Thymus (tissue), 11 donors: Measurements from ENCODE around the gene NUDT8. TPM values are rescaled to one million over a fixed set of nuclear protein-coding genes. Genes with fewer than 3 reads are reported as not detected.

ENCODE experiments used
- DNase-seq, 9 donors: peaks; one replicate each; pipeline ENCODE4 v3.0.0-alpha.2; 2013; ENCODE audit warnings: low spot score in 9 of 9, low read depth in 6 of 9, missing footprints in 1 of 9
- H3K27ac ChIP-seq, 2 donors: one replicate each; pipeline ENCODE4 v1.5.1; 2013; ENCODE audit warnings: control low read depth in 1 of 2, low read depth in 1 of 2, low read length in 1 of 2, mild to moderate bottlenecking in 1 of 2, moderate library complexity in 1 of 2
- H3K27me3 ChIP-seq, 2 donors: one replicate each; pipeline ENCODE4 v1.5.1; 2013; ENCODE audit warnings: low read length in 1 of 2; ENCODE audit not compliant: control insufficient read depth in 2 of 2, insufficient read depth in 1 of 2
- H3K36me3 ChIP-seq, 2 donors: one replicate each; pipeline ENCODE4 v1.5.1; 2013; ENCODE audit warnings: low read length in 1 of 2, mild to moderate bottlenecking in 1 of 2, moderate library complexity in 1 of 2; ENCODE audit not compliant: control insufficient read depth in 2 of 2, insufficient read depth in 2 of 2
- H3K4me1 ChIP-seq, 2 donors: one replicate each; pipeline ENCODE4 v1.5.1; 2013; ENCODE audit warnings: low read length in 2 of 2; ENCODE audit not compliant: control insufficient read depth in 2 of 2, insufficient read depth in 2 of 2
- H3K4me3 ChIP-seq, 2 donors: one replicate each; pipeline ENCODE4 v1.5.1; 2013; ENCODE audit warnings: low read length in 2 of 2, control low read depth in 1 of 2, mild to moderate bottlenecking in 1 of 2
- H3K9me3 ChIP-seq, 2 donors: one replicate each; pipeline ENCODE4 v1.5.1; 2013; ENCODE audit warnings: low read length in 1 of 2, mild to moderate bottlenecking in 1 of 2; ENCODE audit not compliant: control insufficient read depth in 2 of 2, insufficient read depth in 1 of 2
- WGBS: extraction: QIAGEN DNeasy Blood & Tissue Kit; methylation state at CpG from one replicate; pipeline ENCODE4 v1.1.7; 2013; 5-methylcytosine and 5-hydroxymethylcytosine counted together
- polyA plus RNA-seq: library from polyadenylated mRNA; stranded (reverse); fragments of 200-250 nt; gene quantifications from one replicate; pipeline ENCODE4 v1.2.3, GENCODE V29; 2013
- total RNA-seq: library from RNA; stranded (reverse); fragments of 120-200 nt; gene quantifications from one replicate; pipeline ENCODE4 v1.2.4, GENCODE V29; 2013
- donor health status: healthy.

NUDT8 gene
- total and polyA plus RNA-seq, 2 donors, result 4.7 to 5.8 TPM

DNA sequence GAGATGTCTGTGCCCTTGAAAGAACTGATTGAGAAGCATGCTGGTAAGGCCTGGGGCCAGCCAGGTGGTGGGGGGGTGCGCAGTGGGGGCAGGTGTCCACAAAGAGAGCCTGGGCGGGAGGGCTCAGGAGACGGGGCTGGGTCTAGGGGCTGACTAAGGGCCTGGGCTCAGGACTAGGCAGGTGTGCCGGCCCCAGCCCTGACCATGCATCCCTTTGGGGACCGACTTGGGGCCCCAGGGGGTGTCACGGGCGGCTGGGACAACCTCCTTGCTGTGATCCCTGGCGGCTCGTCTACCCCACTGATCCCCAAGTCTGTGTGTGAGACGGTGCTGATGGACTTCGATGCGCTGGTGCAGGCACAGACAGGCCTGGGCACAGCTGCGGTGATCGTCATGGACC, 18.6 kb downstream of the NUDT8 start:
- peaks cover 40 to 52% of the 10 kb centered on the region in 2 donors for H3K4me1 ChIP-seq
- 96% methylated on average over 14 of the region's 14 CpGs for WGBS
- no peaks in the 10 kb centered on the region for H3K9me3 ChIP-seq
- H3K27ac ChIP-seq, result no peak overlapping the region
- no peak overlapping the region for H3K4me3 ChIP-seq
- DNase-seq, result no peak
- peaks cover 46 to 47% of the 10 kb centered on the region in 2 donors for H3K36me3 ChIP-seq
- no peaks in the 10 kb centered on the region for H3K27me3 ChIP-seq

DNA sequence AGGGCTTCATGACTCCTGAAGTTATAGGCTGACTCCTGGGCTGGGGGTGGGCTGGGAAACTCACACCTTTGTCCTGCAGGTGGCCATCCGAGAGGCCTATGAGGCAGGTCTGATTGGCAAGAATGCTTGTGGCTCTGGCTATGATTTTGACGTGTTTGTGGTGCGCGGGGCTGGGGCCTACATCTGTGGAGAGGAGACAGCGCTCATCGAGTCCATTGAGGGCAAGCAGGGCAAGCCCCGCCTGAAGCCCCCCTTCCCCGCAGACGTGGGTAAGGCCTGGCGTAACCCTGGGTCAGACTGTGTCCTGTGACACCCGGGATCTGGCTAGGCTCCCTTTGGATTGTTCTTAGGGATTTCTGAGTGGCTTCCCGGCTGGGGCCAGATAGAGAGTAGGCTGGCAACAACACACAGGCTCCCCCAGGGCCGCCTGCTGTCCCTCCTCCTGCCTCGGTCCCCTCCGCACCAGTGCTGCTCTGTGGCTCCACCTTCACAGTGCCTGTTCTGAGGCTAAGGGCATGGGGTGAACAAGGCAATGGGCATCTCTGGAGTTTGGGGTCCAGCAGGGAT, 19.4 kb downstream of the NUDT8 start:
- no peak for DNase-seq
- Histone ChIP-seq H3K27ac (no peak overlapping the region), H3K4me3 (no peak overlapping the region), H3K4me1 (peaks cover 39 to 46% of the 10 kb centered on the region in 2 donors), H3K9me3 (no peaks in the 10 kb centered on the region), H3K36me3 (peaks cover 46 to 47% of the 10 kb centered on the region in 2 donors), H3K27me3 (no peaks in the 10 kb centered on the region)
- WGBS, result 98% methylated on average over 15 of the region's 15 CpGs

DNA sequence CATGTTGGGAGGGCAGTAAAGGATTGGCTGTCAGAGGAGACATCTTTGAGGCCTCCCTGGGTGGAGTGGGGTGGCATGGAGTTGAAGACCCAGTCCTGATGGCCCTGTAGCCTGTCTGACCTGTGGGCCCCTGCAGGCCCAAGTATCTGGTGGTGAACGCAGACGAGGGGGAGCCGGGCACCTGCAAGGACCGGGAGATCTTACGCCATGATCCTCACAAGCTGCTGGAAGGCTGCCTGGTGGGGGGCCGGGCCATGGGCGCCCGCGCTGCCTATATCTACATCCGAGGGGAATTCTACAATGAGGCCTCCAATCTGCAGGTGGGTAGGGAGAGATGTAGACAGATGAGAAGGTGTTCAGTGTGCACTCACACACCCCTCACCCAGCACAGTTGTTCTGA, 20.4 kb downstream of the NUDT8 start:
- WGBS, result 97% methylated on average over 10 of the region's 10 CpGs
- no peak for DNase-seq
- Histone ChIP-seq H3K36me3 (peaks cover 46 to 47% of the 10 kb centered on the region in 2 donors), H3K27ac (no peak overlapping the region), H3K9me3 (no peaks in the 10 kb centered on the region), H3K27me3 (peaks cover 0 to 4% of the 10 kb centered on the region in 2 donors), H3K4me1 (peaks cover 28 to 35% of the 10 kb centered on the region in 2 donors), H3K4me3 (no peak overlapping the region)

- H3K27me3 ChIP-seq, result peaks cover 0 to 5% of the 10 kb centered on the region in 2 donors
- H3K4me1 ChIP-seq, result peaks cover 20 to 27% of the 10 kb centered on the region in 2 donors
- no peaks in the 10 kb centered on the region for H3K9me3 ChIP-seq
- 97% methylated on average over 8 of the region's 8 CpGs for WGBS
- no peak overlapping the region for H3K4me3 ChIP-seq
- peaks cover 46 to 47% of the 10 kb centered on the region in 2 donors for H3K36me3 ChIP-seq
- no peak for DNase-seq
- H3K27ac ChIP-seq, result no peak overlapping the region
These were observed 21.3 kb downstream of the NUDT8 start for GRCh38 chr11:67608486-67608885.

- H3K4me3 ChIP-seq, result peak overlapping the region; percentile 76 to 91
These were observed 22.2 kb downstream of the NUDT8 start for GRCh38 chr11:67607507-67607906.

GRCh38 chr11:67606492-67607295, 23.0 kb downstream of the NUDT8 start, which contains the start of gene NDUFV1:
Gene NDUFV1, plus strand, starts transcription at chr11:67606936. Its CDS starts 69 bp downstream, at chr11:67607005.
- WGBS, result under 1% methylated on average over 69 of the region's 69 CpGs
- peaks cover 31 to 35% of the 10 kb centered on the region in 2 donors for H3K36me3 ChIP-seq
- peaks cover 17 to 20% of the 10 kb centered on the region in 2 donors for H3K4me1 ChIP-seq
- DNase-seq, result peak; percentile 87 to 98 (median 96)
- no peaks in the 10 kb centered on the region for H3K9me3 ChIP-seq
- H3K27ac ChIP-seq, result peak within 1 kb of the TSS; percentile 67 to 76
- H3K27me3 ChIP-seq, result peaks cover 0 to 5% of the 10 kb centered on the region in 2 donors
- peak within 1 kb of the TSS; percentile 76 to 91 for H3K4me3 ChIP-seq

More at GRCh38 chr11:67607507-67607906, 22.2 kb downstream of the NUDT8 start:
- Histone ChIP-seq H3K4me1 (peaks cover 17 to 20% of the 10 kb centered on the region in 2 donors), H3K27ac (no peak overlapping the region), H3K27me3 (peaks cover 0 to 5% of the 10 kb centered on the region in 2 donors), H3K9me3 (no peaks in the 10 kb centered on the region), H3K36me3 (peaks cover 39 to 41% of the 10 kb centered on the region in 2 donors)
- DNase-seq, result no peak
- WGBS, result 72% methylated on average over 9 of the region's 9 CpGs

DNA sequence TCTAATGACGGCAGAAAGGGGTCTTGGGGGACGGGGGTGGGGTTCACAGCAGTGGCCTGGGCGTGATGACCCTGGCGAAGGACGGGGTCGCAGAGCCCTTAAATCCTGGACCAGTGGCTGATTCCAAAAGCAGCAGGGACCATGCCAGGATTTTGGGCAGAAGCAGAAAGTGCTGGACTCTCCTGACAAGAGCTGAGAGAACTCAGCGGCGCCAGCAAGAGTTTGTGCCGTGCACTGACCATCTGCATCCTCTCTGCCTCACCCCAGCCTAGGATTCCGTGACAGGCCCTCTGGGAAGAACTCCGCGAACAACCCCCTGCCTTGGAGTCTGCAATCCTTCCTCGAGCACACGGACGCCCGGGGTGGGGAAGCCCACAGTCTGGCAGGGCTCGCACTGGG, 23.6 kb downstream of the NUDT8 start:
- H3K4me3 ChIP-seq, result peak overlapping the region; percentile 76 to 91
- DNase-seq, result no peak
- H3K27me3 ChIP-seq, result peaks cover 0 to 6% of the 10 kb centered on the region in 2 donors
- H3K27ac ChIP-seq, result no peak overlapping the region
- peaks cover 17 to 20% of the 10 kb centered on the region in 2 donors for H3K4me1 ChIP-seq
- WGBS, result 66% methylated on average over 17 of the region's 17 CpGs
- H3K9me3 ChIP-seq, result no peaks in the 10 kb centered on the region
- H3K36me3 ChIP-seq, result peaks cover 25 to 29% of the 10 kb centered on the region in 2 donors

- peaks cover 18 to 22% of the 10 kb centered on the region in 2 donors for H3K36me3 ChIP-seq
- H3K9me3 ChIP-seq, result no peaks in the 10 kb centered on the region
- H3K27me3 ChIP-seq, result peaks cover 0 to 11% of the 10 kb centered on the region in 2 donors
- no peak overlapping the region for H3K4me3 ChIP-seq
- H3K27ac ChIP-seq, result no peak overlapping the region
- DNase-seq, result no peak
- peaks cover 17 to 24% of the 10 kb centered on the region in 2 donors for H3K4me1 ChIP-seq
- WGBS, result 86% methylated on average over 11 of the region's 11 CpGs
These were observed 24.3 kb downstream of the NUDT8 start for GRCh38 chr11:67605231-67606011.
